GM19397 (cell line): ENCODE measurements around the gene UBE2Q2.
"Not testable (repeated sequence)": the region's sequence is repeated elsewhere in the genome, so short reads cannot be mapped to it uniquely, and the experiment has no call there.

Experiments used
- ATAC-seq: cut with Tn5 transposase; IDR thresholded peaks from one replicate; pipeline ENCODE4 v1.9.1; 2021; ENCODE audit warnings: mild to moderate bottlenecking, moderate library complexity; ENCODE audit not compliant: unreplicated experiment

UBE2Q2 gene

DNA sequence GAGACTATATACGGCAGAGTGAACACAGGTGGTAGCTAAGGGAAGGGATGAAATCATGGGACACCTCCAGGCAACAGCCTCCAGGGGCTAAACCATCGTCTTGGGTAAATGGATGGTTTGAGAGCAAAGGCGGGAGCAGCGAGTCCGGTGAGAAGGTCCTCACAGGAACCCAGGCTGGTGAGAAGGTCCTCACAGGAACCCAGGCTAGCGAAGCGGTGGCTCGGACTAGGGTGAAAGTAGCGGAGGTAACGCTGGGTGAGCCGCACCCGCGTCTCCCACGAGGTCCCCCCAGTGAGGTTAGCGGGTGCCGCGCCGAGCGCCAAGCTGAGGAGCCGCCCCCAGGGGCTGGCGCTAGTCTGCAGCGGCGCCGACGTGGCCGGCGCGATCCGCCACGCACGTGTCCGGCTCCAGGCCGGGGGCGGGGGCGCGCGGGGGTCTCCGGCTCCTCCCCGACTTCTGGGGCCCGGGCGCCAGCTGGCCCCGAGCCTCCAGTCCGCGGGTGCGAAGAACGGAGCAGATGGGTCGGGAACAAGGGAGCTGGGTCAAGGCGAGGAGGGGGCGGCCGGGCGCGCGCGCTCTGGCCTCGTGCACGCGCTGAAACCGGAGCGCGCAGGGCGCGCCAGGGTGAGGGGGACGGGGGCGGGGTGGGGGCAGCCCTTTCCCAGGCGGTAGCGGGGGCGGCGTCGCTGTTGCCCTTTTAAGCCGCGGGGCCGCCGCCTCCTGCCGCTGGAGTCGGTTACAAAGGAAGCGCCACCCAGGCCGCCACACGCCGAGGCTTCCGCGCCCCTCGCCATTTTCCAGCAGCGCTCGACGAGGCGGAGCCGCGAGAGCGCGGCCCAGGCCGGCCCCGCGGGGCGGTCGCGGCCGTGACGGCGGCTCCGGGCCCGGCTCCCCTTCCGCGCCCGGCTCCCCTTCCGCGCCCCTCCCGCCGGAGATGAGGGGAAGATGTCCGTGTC lies at the start of gene UBE2Q2:
Gene UBE2Q2, plus strand, starts transcription at position 726 of the 956 bp plus-strand sequence. Its CDS starts 220 bp downstream, at position 946.
- ATAC-seq, result peak; percentile 59

DNA sequence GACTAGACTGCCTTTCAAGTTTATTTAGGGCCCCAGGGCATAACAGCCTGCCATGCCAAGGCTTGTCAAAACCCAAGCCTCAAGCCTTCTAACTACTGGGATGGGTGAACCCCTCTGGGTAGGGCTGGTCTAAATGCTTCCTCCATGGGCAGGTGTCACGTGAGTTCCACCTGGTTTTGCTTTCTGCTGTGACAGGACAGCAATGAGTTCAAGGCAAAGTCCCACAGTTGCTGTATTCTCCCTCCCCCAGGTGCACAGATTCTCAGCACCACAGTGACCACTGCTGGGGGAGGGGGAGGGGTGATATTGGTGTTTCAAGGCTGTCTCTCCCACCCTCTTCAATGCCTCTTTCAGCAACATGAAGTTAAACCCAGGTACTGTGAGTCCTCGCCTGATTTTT lies 46.9 kb upstream of the UBE2Q2 start:
- no peak for ATAC-seq

DNA sequence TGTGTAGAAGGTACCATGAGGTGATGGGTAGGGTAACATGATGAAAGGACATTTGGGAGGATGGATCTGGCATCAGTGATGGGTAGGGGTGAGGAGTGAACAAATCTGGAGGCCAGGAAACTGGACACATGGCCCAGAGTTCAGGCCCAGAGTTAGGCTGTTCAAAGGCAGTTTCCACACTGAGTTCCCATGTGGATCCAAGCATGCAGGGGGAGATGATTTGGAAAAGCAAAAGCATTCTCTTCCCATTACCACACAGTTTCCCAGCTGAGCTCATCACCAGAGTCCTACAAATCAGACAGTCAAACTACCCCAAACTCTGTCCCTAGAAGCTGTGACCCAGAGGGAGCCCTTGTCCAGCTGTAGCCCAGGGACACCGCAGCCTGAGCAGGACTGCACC lies 46.1 kb upstream of the UBE2Q2 start:
- not testable (repeated sequence) for ATAC-seq

DNA sequence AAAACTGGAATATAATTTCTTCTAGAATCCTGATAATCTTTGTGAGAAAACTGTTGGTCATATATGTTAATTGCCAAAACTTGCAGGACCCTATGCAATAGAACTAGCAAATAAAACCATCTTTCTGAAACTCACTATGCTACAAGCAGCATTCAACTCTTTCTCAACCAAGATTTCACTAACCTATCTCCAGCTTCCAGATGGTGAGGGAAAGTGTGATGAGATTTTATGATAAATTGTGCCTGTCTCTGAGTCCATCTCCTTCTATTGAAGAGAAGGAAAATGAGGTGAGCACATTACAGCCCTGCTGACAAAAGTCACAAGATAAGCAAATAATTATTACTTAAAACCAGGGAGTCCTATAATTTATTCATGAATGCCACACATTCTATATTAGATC lies 44.1 kb upstream of the UBE2Q2 start:
- ATAC-seq, result no peak

DNA sequence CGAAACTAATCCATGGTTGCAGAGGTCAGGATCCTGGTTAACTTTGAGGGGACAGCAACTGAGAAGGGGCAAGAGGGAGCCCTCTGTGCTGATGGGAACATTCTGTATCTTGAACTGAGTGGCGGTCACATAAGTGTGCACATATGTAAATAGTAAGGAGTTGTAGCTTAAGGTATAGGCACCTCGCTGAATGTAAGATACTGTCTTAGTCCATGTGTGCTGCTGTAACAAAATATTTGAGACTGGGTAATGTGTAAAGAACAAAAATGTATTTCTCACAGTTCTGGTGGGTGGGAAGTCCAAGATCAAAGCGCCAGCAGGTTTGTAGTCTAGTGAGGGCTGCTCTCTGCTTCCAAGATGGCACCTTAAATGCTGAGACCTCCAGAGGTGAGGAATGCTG lies 42.8 kb upstream of the UBE2Q2 start:
- ATAC-seq, result not testable (repeated sequence)

DNA sequence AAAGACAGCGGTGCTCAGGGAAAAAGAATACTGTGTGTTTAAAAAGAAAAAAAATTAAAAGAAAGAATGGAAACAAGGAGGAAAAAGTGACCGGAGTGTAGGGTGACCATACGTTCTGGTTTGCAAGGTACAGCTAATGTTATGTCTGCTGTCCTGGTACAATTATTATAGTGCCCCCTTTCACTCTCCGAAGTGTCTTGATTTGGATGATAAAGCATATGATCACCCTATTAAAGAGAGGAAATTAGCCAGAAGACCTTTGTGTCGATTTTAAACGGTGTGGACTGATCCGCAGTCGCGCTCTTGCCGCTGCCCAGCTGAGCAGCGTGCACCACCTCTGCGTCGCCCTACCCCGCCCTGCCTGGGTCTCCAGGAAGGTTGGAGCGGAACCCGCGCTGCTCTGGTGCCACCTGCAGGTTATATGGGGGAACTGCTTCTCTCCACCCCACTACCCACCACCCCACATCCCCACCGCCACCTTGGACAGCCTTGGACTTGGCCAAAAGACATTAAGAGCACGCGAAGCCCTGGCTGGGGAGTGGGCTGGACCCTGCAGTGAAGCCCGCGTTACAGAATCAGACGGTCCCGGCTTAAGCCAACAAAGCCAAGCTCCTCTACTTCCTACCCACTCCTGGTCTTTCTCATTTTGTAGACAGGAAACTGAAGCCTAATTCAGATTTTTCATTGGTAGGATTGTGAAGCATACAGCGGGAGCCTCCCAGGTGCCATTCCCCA lies 41.2 kb upstream of the UBE2Q2 start:
- ATAC-seq, result peak; percentile 78

DNA sequence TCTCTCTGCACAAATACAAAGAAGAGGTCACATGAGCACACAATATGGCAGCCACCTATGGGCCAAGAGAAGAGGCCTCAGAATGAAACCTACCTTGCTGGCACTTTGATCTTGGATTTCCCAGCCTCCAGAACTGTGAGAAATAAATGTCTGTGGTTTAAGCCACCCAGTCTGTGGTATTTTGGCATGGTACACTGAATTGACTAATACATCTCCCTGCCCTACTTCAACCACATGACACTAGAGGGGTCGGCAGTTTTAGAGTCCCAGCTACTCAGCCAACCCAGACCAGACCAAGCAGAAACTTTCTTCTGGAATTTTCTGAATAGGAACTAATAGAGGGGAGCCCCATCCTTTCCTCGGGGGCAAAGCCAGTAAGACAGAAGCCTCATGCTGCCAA lies 35.8 kb upstream of the UBE2Q2 start:
- ATAC-seq, result not testable (repeated sequence)

DNA sequence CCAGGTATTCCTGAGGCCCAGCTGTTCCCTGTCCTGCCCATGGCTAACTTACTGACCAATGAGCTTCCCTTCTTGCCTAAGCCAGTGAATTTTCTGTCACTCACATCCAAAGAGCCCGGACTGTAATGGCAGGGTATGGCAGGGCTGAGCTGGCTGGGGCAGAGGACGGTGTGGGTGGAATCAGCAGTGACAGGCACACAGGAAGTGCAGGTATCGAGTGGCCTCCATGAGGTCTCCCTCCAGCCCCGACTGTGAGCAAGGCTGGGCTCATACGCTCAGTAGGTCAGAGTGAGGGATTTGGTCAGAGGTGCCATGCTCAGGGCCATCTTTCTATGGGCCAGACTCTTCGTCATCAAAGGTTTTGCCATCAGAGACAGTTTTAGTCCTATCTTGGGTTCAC lies 35.2 kb upstream of the UBE2Q2 start:
- ATAC-seq, result not testable (repeated sequence)

DNA sequence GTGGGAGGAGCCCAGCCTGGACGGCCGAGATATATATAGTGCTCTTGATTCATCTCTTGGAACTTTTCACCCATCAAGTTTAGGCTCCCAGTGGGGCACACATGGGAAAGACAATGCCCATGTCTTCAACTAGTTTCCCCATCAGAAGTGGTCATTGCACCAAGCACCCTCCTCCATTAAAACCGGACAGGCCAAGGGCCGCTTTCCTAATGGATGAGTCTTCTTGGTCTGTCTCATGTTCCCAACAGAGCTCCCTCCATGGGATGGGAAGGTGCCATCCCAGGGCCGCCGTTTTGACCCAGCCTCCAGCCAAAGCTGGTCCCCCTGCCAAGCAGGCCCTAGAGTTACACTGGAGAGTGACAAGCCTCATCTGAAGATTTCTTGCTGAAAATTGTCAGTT lies 34.7 kb upstream of the UBE2Q2 start:
- no peak for ATAC-seq

DNA sequence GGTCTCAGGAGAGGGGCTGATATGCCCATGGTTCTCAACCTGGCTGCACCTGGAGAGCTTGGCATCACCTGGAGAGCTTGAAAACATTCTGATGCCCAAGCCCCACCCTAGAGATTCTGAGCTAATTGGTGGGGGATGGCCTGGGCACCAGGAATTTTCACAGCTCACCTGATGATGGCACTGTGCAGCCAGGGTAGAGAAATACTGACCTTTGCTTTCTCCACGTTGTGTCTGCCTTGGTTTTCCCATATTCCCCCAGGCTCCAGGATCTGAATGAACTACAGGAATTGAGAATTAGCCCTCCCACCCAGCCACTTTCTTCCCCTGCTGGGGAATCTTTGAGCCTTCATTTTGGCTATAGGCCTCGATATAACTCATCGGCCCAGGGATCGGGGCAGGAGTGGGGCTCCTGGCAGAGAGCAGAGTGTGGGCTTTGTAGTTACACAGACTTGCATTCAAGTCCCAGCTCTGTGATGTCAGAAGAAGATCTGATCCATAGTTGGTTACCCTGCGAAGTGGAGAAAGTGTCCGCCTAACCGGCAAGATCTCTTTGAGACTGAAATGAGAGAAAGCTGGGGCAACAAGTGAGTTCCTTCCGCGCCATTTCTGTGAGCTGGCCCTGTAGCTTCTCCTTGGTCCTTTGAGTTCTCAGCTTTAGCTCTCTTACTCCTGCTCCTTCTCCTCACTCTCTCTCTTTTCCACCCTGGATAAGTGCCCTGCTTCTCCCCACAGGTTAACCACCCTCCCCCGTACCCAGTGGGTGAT lies 33.1 kb upstream of the UBE2Q2 start:
- no peak for ATAC-seq

DNA sequence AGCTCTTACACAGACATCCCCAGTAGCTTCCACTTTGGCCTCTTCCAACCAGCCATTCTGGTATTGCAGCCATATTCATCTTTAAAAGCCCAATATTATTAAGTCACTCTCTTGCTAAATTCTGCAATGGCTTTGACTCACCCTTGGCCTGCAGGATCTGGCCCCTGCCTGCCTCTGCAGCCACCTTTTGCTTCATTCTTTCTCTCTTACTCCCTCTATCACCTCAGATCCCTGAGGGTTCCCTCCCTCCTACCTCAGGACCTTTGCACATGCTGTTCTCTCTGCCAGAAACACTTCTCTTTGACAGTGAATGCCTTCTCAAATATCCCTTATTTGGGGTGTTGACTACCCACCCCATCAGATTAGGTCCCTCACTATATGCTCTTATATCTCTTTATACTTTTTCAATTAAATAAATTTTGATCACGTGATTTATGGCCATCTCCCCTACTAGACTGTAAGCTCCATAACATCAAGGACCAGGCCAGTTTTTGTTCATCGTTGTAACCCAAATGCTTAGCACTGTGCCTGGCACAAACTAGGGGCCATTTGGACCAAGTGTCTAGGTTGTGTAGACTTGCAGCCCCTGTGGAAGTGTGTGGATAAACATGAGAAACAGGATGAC lies 32.3 kb upstream of the UBE2Q2 start:
- ATAC-seq, result no peak

DNA sequence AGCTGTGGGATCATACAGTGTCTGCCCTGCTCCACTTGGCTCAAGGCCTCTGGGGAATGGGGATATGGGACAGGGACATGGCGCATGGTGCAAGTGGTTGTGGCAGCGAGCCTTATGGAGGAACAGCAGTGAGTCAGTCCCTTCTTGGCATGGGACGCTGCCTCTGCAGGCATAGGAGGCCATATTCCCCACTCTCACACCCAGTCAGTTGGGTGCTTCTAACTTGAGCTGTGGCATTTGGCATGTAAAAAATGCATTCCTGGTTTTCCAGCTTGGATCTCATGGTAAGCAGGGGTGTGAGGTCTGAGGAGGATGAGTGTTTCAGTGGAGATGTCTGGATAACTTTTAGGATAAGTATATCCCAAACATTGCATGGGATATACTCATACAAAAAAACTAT lies 31.6 kb upstream of the UBE2Q2 start:
- no peak for ATAC-seq

DNA sequence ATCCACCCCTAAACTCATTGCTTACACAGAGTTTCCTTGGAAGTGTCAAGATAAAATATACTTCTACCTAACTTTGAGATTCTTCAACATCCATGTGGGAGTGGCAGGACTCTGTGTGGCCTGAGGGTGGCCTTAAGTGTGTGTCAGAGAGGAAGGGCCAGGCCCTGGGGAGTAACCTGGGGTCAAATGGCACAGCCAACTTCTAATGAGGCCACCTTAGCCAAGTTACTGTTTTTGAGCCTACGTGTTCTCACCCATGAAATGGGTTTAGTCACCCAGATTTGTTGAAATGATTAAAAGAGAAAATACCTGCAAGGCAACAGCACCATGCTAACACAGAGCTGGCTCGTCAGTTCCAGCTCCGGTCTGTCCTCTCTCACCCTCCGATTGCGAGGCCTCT lies 28.5 kb upstream of the UBE2Q2 start:
- no peak for ATAC-seq

DNA sequence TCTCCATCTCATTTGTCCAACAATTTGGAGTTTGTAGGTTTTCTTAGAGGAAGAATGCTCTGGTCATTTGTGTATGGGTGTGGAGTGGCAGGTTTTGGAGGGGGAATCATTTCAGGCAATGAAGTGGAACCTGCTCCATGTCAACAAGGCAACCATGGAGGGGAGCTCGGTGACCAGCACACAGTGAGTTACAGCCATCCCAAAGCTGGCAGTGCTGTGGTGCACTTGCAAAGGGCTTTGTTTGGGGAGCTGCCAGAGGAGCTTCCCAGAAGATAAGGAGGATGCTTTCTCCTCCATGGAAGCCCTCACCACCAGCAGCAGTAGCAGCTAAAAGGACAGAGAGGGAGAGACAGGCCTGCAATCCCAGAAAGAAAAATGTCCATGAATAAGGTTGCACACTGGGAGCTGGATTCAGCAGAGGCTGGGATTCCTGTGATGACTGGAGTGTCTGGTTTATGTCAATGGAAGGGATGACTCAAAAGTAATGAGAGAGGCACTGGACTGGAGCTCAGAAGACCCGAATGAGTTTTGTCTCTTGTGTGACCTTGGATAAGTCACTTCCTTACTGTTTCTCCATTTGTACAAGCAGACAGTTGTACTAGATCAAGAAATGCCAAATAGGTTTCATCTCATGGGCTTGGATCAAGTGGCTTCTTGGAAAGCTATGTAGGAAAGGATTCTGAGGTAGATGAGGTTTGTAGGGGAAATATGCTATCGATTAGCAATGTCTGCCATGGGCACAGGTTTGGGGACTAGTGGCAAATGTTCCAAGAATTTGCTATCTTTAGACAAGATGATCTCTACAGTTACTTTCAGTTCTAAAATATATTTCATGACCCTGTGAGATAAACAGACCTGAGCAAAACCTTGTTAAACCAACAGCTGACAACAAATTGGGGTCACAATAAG lies 27.2 kb upstream of the UBE2Q2 start:
- no peak for ATAC-seq

DNA sequence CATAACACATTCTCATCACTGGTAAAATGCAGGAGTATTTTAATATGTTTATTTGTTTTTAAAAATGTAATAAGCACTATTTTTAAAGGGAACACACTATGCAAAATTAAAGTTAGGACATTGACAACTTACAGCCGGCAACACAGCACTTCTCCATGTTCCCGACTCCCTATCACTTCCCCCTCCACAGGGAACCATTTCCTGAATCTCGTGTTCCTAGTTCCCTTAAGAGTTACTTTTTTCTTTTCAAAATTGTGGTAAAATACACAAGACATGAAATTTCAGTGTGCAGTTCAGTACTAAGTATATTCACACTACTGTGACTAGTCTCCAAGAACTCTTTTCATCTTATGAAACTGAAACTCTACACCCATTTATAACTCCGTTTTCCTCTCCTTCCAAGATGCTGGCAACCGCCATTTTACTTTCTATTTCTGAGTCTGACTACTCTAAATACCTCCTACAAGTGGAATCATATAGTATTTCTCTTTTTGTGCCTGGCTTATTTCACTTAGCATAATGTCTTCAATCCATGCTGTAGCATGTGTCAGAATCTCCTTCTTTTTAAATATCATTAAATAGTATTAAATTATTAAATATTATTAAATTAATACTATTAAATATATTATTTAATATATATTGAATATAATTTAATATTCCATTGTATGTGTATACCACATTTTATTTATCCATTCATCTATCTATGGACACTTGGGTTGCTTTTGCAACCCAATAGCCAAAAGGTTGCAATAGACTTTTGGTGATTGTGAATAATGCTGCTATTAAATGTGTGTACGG lies 25.9 kb upstream of the UBE2Q2 start:
- ATAC-seq, result no peak

DNA sequence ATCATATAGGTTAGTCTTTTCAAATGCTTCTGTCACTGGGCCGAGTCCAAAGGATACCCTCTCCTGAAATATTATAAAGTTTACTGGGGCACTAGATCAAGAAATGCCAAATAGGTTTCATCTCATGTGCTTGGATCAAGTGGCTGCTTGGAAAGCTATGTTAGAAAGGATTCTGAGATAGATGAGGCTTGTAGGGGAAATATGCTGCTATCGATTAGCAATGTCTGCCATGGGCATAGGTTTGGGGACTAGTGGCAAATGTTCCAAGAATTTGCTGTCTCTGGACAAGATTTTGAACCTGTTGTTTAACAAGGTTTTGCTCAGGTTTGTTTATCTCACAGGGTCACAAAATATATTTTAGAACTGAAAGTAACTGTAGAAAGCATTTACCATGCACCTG lies 23.0 kb upstream of the UBE2Q2 start:
- ATAC-seq, result no peak

DNA sequence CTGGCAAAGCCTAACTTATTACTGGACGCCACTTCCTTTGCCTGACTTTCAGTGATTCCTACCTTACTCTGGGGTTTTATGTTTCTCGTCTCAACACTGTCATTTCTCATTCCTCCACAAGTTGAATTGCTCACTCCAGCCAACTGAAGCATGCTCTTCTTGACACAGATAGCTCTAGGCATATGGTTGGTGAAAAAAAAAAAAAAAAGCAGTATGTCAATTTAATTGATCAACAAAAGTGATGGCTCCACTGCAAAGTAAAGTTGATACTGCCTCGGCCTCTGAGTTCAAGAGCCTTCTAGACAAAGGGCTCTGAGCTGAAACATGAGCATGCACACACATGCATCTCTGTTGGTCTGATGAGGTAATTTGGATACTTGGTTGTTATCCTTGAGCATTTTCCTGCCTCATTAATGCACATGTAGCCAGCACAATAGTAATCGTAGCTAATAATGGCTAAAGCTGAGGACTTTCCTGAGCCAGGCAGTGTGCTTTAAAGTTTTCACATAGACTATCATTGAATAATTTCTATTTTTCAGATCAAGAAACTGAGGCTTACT lies 21.4 kb upstream of the UBE2Q2 start:
- ATAC-seq, result no peak

DNA sequence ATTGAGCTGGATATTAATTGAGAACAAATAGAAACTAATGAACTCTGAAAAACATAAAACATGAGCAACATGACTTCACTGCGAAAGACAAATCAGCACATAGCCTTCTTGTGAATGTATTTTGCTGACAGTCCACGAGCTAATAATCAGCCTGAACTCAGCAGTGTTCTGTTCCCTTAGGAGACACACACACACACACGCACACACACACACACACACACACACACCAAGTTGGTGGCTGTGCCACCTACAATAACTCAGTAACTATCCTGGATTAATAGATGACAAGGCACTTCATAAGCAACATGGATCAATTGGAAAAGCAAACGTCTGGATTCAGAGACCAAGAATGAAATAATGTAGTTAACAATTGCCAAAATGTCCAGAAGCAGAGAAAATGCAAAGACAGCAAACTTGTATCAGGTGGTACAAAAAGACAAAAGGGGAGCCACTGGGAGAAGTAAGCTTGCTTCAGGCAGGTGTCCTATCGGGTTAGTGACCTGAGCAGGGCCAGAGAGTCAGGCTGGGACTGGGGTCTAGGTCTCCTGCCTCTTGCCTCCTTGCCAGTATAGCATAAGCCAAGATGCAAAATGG lies 20.5 kb upstream of the UBE2Q2 start:
- no peak for ATAC-seq
